ENCODE data around the gene DPP6. TPM values are rescaled to one million over a fixed set of nuclear protein-coding genes. Genes with fewer than 3 reads are reported as not detected.

Gene DPP6
- polyA plus RNA-seq, 1 of the 3 experiments (the other 2 are of a cell fraction) = not detected

- Histone ChIP-seq H4K20me1 (ENCODE audit: insufficient read depth) (no peaks in the 10 kb centered on the region), H3K4me2 (no peak overlapping the region), H3K27ac (ENCODE audit: low read depth in 2 of 2, low read length in 1 of 2) (no peak overlapping the region), H3K9me3 (peaks cover 8% of the 10 kb centered on the region), H3K36me3 (replicated peaks in 1 of 2; ENCODE audit: control insufficient read depth in 1 of 2, insufficient read depth in 2 of 2, low read length in 1 of 2) (no peaks in the 10 kb centered on the region), H3K9me2 (no peaks in the 10 kb centered on the region), H3K4me3 (ENCODE audit: low read depth in 2 of 2, low read length in 1 of 2) (no peak overlapping the region), H2AFZ (ENCODE audit: low read depth) (no peak overlapping the region), H3K27me3 (ENCODE audit: insufficient read depth) (no peaks in the 10 kb centered on the region), H3F3A (replicated peaks; ENCODE audit: insufficient read depth) (no peaks in the 10 kb centered on the region), H3K79me2 (ENCODE audit: insufficient read depth) (no peaks in the 10 kb centered on the region), H3K4me1 (ENCODE audit: control insufficient read depth in 1 of 2, insufficient read depth in 2 of 2, low read depth in 1 of 2, low read length in 1 of 2) (no peaks in the 10 kb centered on the region), H3K9ac (no peak overlapping the region)
- 47% methylated on average over 8 of the region's 8 CpGs for WGBS (ENCODE audit: low lambda C conversion rate)
- TF ChIP-seq TAF1 (IDR thresholded peaks at IDR 0.05; ENCODE audit: borderline replicate concordance, low read depth, low read length) = no peak
- no peak for TF ChIP-seq FOSL2 (IDR thresholded peaks at IDR 0.05; ENCODE audit: borderline replicate concordance, low read depth)
- no peak for TF ChIP-seq USF2 (IDR thresholded peaks at IDR 0.05; ENCODE audit: borderline replicate concordance, low read depth, low read length)
- TF ChIP-seq TEAD4 (IDR thresholded peaks at IDR 0.05; ENCODE audit: borderline replicate concordance, insufficient read depth) = no peak
- TF ChIP-seq TCF12 (IDR thresholded peaks at IDR 0.05) = no peak
- TF ChIP-seq EP300 (IDR thresholded peaks at IDR 0.05; ENCODE audit: borderline replicate concordance in 1 of 2, low read depth in 1 of 2, low read length in 1 of 2) = no peak
- no peak for TF ChIP-seq RAD21 (IDR thresholded peaks at IDR 0.05; ENCODE audit: low read length)
- ChIA-PET POLR2A (no interaction called here), CTCF (interaction anchor here (1.4 kb wide), 3 partner anchors 9 to 26 kb away, joined by 3 read pairs; no protein-coding TSS in a partner anchor)
- no peak for DNase-seq
These were observed 801.0 kb downstream of the DPP6 start for GRCh38 chr7:154853063-154853726.

- DNase-seq = no peak
- POLR2A ChIA-PET = no interaction called here
- TF ChIP-seq IRF3 (IDR thresholded peaks at IDR 0.05; ENCODE audit: low read depth, low read length) (no peak), PBX3 (IDR thresholded peaks at IDR 0.05) (no peak), NFIC (IDR thresholded peaks at IDR 0.05; ENCODE audit: borderline replicate concordance) (no peak)
- Histone ChIP-seq H2AFZ (ENCODE audit: low read depth) (no peak overlapping the region), H3K9me2 (no peaks in the 10 kb centered on the region), H3K4me1 (ENCODE audit: control insufficient read depth in 1 of 2, insufficient read depth in 2 of 2, low read depth in 1 of 2, low read length in 1 of 2) (no peaks in the 10 kb centered on the region; a peak in 1 of 4 replicates), H3K9me3 (peaks cover 8% of the 10 kb centered on the region), H3K4me2 (no peak overlapping the region), H4K20me1 (ENCODE audit: insufficient read depth) (no peaks in the 10 kb centered on the region), H3K9ac (no peak overlapping the region), H3K27ac (ENCODE audit: low read depth in 2 of 2, low read length in 1 of 2) (no peak overlapping the region), H3K79me2 (ENCODE audit: insufficient read depth) (no peaks in the 10 kb centered on the region), H3K4me3 (ENCODE audit: low read depth in 2 of 2, low read length in 1 of 2) (no peak overlapping the region), H3K27me3 (ENCODE audit: insufficient read depth) (no peaks in the 10 kb centered on the region), H3K36me3 (replicated peaks in 1 of 2; ENCODE audit: control insufficient read depth in 1 of 2, insufficient read depth in 2 of 2, low read length in 1 of 2) (no peaks in the 10 kb centered on the region), H3F3A (replicated peaks; ENCODE audit: insufficient read depth) (no peaks in the 10 kb centered on the region)
- WGBS (ENCODE audit: low lambda C conversion rate) = 42% methylated on average over 4 of the region's 4 CpGs
- CTCF ChIA-PET = interaction anchor here (1.4 to 1.5 kb wide), 4 partner anchors 9 to 25 kb away, joined by 3 read pairs; no protein-coding TSS in a partner anchor
These were observed 801.5 kb downstream of the DPP6 start for GRCh38 chr7:154853727-154854095.
